HepG2 (cell line): ENCODE results near the gene RAB6A. TPM values are rescaled to one million over a fixed set of nuclear protein-coding genes. Genes with fewer than 3 reads are reported as not detected.

ENCODE experiments used
- ELF3 ChIP-seq: IDR thresholded peaks from 2 replicates; pipeline ENCODE4 v1.6.1; 2016; ENCODE audit warnings: missing genetic modification reagents, missing compliant biosample characterization
- FOXK1 ChIP-seq: sonication (generic); formaldehyde crosslinking; IDR thresholded peaks from 2 replicates; pipeline ENCODE4 v1.4.0; 2020; ENCODE audit warnings: low read depth, missing genetic modification reagents, borderline replicate concordance
- GFI1 ChIP-seq: sonication (generic); formaldehyde crosslinking; IDR thresholded peaks from 2 replicates; pipeline ENCODE4 v1.5.0; 2020; ENCODE audit warnings: missing genetic modification reagents, mild to moderate bottlenecking, borderline replicate concordance
- GLI4 ChIP-seq: sonication (generic); formaldehyde crosslinking; IDR thresholded peaks from 2 replicates; pipeline ENCODE4 v1.5.1; 2020; ENCODE audit warnings: missing genetic modification reagents, mild to moderate bottlenecking, moderate library complexity, borderline replicate concordance
- KLF13 ChIP-seq: sonication (generic); formaldehyde crosslinking; IDR thresholded peaks from 2 replicates; pipeline ENCODE4 v1.4.0; 2020; ENCODE audit warnings: mild to moderate bottlenecking, missing genetic modification reagents
- MATR3 ChIP-seq: sonication (generic); formaldehyde crosslinking; IDR thresholded peaks from 2 replicates; pipeline ENCODE4 v1.4.0; 2020; ENCODE audit warnings: missing genetic modification reagents
- NFKBIZ ChIP-seq: IDR thresholded peaks from 2 replicates; pipeline ENCODE4 v1.6.1; 2018; ENCODE audit warnings: missing genetic modification reagents, missing compliant biosample characterization
- ZFP41 ChIP-seq: sonication (generic); formaldehyde crosslinking; IDR thresholded peaks from 2 replicates; pipeline ENCODE4 v1.4.0; 2020; ENCODE audit warnings: mild to moderate bottlenecking, missing genetic modification reagents, borderline replicate concordance
- ZNF678 ChIP-seq: sonication (generic); formaldehyde crosslinking; IDR thresholded peaks from 2 replicates; pipeline ENCODE4 v1.4.0; 2020; ENCODE audit warnings: mild to moderate bottlenecking, missing genetic modification reagents
- polyA plus RNA-seq, 8 experiments: library from polyadenylated mRNA; depleted of rRNA in 3 of 8; stranded (reverse) in 7 of 8; unstranded in 1 of 8; fragments of >200 nt; fragmentation: Illumina TruSeq in 4 of 8; extraction: Trizol in 4 of 8; gene quantifications; 2 replicates each; pipeline versions ENCODE4 v1.2.1 to v1.2.3, GENCODE V29; 2011 to 2016; ENCODE audit warnings: low read depth in 4 of 8, missing spikeins in 1 of 8, mixed read lengths in 1 of 8; ENCODE audit not compliant: insufficient read depth in 1 of 8
- total RNA-seq, 5 experiments: library from RNA; depleted of rRNA; stranded (reverse); fragments of >200 nt; fragmentation: Illumina TruSeq; extraction: Trizol; gene quantifications; 2 replicates each; pipeline ENCODE4 v1.2.3, GENCODE V29; 2016; ENCODE audit warnings: low read depth in 1 of 5
- TF ChIP-seq, protein P1 (sequence below): sonication (generic); formaldehyde crosslinking; IDR thresholded peaks from 2 replicates; pipeline ENCODE4 v1.5.0; 2020; ENCODE audit warnings: mild to moderate bottlenecking, missing genetic modification reagents, borderline replicate concordance
- TF ChIP-seq, protein P2 (sequence below), 2 experiments: sonication (generic) in 1 of 2; formaldehyde crosslinking in 1 of 2; IDR thresholded peaks; 2 replicates each; pipeline versions ENCODE4 v1.4.0 to v1.6.1; 2018 to 2020; ENCODE audit warnings: missing genetic modification reagents in 2 of 2, borderline replicate concordance in 1 of 2, low read depth in 1 of 2, mild to moderate bottlenecking in 1 of 2, missing biosample characterization in 1 of 2
- TF ChIP-seq, protein P3 (sequence below): sonication (generic); formaldehyde crosslinking; IDR thresholded peaks from 2 replicates; pipeline ENCODE4 v1.5.0; 2020; ENCODE audit warnings: missing genetic modification reagents

Gene RAB6A
- total and polyA plus RNA-seq, 2 of the 13 experiments (the other 11 are each of a cell fraction or from before 2014, with no cell fraction given) = 74.3 to 121 TPM

DNA sequence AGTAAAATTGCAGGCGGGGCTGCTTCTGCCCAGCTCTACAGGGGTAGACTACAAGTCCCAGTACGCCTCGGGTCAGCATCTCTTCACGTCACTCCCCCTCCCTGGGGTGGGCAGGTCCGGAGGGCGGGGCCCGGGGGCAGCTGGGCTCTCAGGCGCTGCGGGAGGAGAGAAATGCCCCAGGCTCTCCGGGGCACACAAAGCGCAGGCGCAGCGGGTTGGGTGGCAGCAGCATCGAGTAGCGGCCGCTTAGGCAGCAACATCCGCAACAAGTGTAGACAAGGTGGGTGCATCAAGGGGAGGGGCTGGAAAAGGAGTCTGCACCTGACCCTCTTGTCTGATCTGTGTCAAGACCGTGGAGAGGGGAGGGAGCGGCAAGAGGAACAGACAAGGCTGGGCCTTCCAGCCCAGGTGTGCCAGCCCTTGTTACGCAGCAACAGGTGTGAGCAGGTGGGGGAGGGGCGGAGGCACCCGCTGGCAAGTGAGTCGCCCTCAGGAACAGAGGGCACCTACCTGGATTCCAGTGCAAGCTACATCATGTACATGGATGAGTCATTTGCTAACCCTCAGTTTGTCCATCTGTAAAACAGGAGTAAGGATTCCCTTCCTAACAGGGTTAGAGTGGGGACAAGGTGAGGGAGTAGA lies 113.3 kb downstream of the RAB6A start (continued):
- TF ChIP-seq, protein P1, sequence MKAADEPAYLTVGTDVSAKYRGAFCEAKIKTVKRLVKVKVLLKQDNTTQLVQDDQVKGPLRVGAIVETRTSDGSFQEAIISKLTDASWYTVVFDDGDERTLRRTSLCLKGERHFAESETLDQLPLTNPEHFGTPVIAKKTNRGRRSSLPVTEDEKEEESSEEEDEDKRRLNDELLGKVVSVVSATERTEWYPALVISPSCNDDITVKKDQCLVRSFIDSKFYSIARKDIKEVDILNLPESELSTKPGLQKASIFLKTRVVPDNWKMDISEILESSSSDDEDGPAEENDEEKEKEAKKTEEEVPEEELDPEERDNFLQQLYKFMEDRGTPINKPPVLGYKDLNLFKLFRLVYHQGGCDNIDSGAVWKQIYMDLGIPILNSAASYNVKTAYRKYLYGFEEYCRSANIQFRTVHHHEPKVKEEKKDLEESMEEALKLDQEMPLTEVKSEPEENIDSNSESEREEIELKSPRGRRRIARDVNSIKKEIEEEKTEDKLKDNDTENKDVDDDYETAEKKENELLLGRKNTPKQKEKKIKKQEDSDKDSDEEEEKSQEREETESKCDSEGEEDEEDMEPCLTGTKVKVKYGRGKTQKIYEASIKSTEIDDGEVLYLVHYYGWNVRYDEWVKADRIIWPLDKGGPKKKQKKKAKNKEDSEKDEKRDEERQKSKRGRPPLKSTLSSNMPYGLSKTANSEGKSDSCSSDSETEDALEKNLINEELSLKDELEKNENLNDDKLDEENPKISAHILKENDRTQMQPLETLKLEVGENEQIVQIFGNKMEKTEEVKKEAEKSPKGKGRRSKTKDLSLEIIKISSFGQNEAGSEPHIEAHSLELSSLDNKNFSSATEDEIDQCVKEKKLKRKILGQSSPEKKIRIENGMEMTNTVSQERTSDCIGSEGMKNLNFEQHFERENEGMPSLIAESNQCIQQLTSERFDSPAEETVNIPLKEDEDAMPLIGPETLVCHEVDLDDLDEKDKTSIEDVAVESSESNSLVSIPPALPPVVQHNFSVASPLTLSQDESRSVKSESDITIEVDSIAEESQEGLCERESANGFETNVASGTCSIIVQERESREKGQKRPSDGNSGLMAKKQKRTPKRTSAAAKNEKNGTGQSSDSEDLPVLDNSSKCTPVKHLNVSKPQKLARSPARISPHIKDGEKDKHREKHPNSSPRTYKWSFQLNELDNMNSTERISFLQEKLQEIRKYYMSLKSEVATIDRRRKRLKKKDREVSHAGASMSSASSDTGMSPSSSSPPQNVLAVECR (CRISPR knock-in tag) = peak; percentile 52; the same call in 1 of the 2 replicates
- TF ChIP-seq ZNF678 (no peak), NFKBIZ (CRISPR knock-in tag) (no peak), KLF13 (CRISPR knock-in tag) (no peak), FOXK1 (CRISPR knock-in tag) (no peak), GFI1 (CRISPR knock-in tag) (no peak), ELF3 (CRISPR knock-in tag) (peak; percentile 17; the same call in 1 of the 2 replicates), MATR3 (no peak), ZFP41 (CRISPR knock-in tag) (no peak), GLI4 (CRISPR knock-in tag) (no peak)
- TF ChIP-seq, protein P2, sequence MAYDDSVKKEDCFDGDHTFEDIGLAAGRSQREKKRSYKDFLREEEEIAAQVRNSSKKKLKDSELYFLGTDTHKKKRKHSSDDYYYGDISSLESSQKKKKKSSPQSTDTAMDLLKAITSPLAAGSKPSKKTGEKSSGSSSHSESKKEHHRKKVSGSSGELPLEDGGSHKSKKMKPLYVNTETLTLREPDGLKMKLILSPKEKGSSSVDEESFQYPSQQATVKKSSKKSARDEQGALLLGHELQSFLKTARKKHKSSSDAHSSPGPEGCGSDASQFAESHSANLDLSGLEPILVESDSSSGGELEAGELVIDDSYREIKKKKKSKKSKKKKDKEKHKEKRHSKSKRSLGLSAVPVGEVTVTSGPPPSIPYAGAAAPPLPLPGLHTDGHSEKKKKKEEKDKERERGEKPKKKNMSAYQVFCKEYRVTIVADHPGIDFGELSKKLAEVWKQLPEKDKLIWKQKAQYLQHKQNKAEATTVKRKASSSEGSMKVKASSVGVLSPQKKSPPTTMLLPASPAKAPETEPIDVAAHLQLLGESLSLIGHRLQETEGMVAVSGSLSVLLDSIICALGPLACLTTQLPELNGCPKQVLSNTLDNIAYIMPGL (CRISPR knock-in tag; IDR thresholded peaks at IDR 0.05; ENCODE audit: borderline replicate concordance in 1 of 2, low read depth in 1 of 2) = peak in 1 of 2 experiments; percentile 48; a peak in 1 of 4 replicates
- TF ChIP-seq, protein P3, sequence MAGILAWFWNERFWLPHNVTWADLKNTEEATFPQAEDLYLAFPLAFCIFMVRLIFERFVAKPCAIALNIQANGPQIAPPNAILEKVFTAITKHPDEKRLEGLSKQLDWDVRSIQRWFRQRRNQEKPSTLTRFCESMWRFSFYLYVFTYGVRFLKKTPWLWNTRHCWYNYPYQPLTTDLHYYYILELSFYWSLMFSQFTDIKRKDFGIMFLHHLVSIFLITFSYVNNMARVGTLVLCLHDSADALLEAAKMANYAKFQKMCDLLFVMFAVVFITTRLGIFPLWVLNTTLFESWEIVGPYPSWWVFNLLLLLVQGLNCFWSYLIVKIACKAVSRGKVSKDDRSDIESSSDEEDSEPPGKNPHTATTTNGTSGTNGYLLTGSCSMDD = no peak
